CD4-positive, alpha-beta T cell (primary cell): ENCODE measurements around the gene FSCN2. TPM values are rescaled to one million over a fixed set of nuclear protein-coding genes. Genes with fewer than 3 reads are reported as not detected.

Experiments used
- ATAC-seq: fragments of 200-7000 bp; cut with Tn5 transposase; one replicate; pipeline ENCODE4 v1.10.0; 2022; ENCODE audit warnings: mild to moderate bottlenecking; ENCODE audit not compliant: poor library complexity
- CTCF ChIA-PET: fragments of 350-600 bp; sonication (Branson Sonifier 250); formaldehyde crosslinking; loops from one replicate; lab custom pipeline; 2021; ENCODE audit warnings: antibody characterized with exemption, inconsistent platforms; lab: Charles Lee
- POLR2A ChIA-PET: fragments of 350-600 bp; sonication (Branson Sonifier 250); formaldehyde crosslinking; loops from one replicate; lab custom pipeline; 2021; ENCODE audit warnings: antibody characterized with exemption, inconsistent platforms; lab: Charles Lee
- DNase-seq, 14 experiments: peaks; one replicate each; pipeline ENCODE4 v3.0.0-alpha.2; 2013 to 2020; ENCODE audit warnings: mixed read lengths in 2 of 14
- H3K27ac ChIP-seq, 2 donors: one replicate each; pipeline versions ENCODE4 v1.5.1 to v1.7.0; 2013; ENCODE audit warnings: low read length in 2 of 2, low read depth in 1 of 2, mild to moderate bottlenecking in 1 of 2
- H3K27me3 ChIP-seq, 2 experiments: 1 replicate in 1 of 2; 2 replicates in 1 of 2; pipeline versions ENCODE4 v1.6.1 to v1.7.0; 2013; ENCODE audit warnings: low read length in 2 of 2, control low read depth in 1 of 2, mild to moderate bottlenecking in 1 of 2, moderate library complexity in 1 of 2; ENCODE audit not compliant: insufficient read depth in 2 of 2, control insufficient read depth in 1 of 2
- H3K36me3 ChIP-seq: one replicate; pipeline ENCODE4 v1.6.1; 2013; ENCODE audit warnings: low read length, control low read depth; ENCODE audit not compliant: insufficient read depth
- H3K4me1 ChIP-seq: one replicate; pipeline ENCODE4 v1.6.1; 2013; ENCODE audit warnings: low read length, control low read depth; ENCODE audit not compliant: insufficient read depth
- H3K4me3 ChIP-seq: one replicate; pipeline ENCODE4 v1.5.1; 2013; ENCODE audit warnings: mild to moderate bottlenecking, low read length, moderate library complexity
- H3K9me3 ChIP-seq, 2 experiments: 1 replicate in 1 of 2; 2 replicates in 1 of 2; pipeline versions ENCODE4 v1.6.1 to v1.7.0; 2013; ENCODE audit warnings: low read length in 2 of 2, mild to moderate bottlenecking in 2 of 2, control low read depth in 1 of 2, moderate library complexity in 1 of 2; ENCODE audit not compliant: control insufficient read depth in 1 of 2, insufficient read depth in 1 of 2
- H3K27ac Mint-ChIP-seq: one replicate; pipeline ENCODE4 v1.8.0; 2020; ENCODE audit warnings: mixed read lengths
- H3K27me3 Mint-ChIP-seq: one replicate; pipeline ENCODE4 v1.8.0; 2021; ENCODE audit warnings: mixed read lengths
- H3K36me3 Mint-ChIP-seq: one replicate; pipeline ENCODE4 v1.8.0; 2021; ENCODE audit warnings: low read depth, mixed read lengths
- H3K4me1 Mint-ChIP-seq: one replicate; pipeline ENCODE4 v1.8.0; 2021; ENCODE audit warnings: low read depth, mixed read lengths
- H3K4me3 Mint-ChIP-seq: one replicate; pipeline ENCODE4 v1.8.0; 2020; ENCODE audit warnings: mild to moderate bottlenecking, mixed read lengths
- H3K9me3 Mint-ChIP-seq: one replicate; pipeline ENCODE4 v1.8.0; 2020; ENCODE audit warnings: mixed read lengths
- intact Hi-C, 2 experiments: fragments of 100-400 bp; cut with DNase I in 1 of 2; cut with micrococcal nuclease in 1 of 2; formaldehyde crosslinking; loops; one replicate each; pipeline versions ENCODE4 v1.15.1 to v1.9.0; 2023 to 2025; cut with DNase I, micrococcal nuclease
- total RNA-seq, 174 experiments: library from RNA in 2 of 174; stranded (reverse) in 2 of 174; gene quantifications; one replicate each; pipeline ENCODE4 v1.2.3 and lab custom pipeline; 2021 to 2026
- TF ChIP-seq, protein P1 (sequence below): fragments of 200-600 bp; IDR thresholded peaks from one replicate; pipeline ENCODE4 v1.8.0; 2022; ENCODE audit warnings: antibody characterized with exemption, mild to moderate bottlenecking

Gene FSCN2
- total RNA-seq, 2 experiments from 2014 or later, result 1.0 to 1.1 TPM

DNA sequence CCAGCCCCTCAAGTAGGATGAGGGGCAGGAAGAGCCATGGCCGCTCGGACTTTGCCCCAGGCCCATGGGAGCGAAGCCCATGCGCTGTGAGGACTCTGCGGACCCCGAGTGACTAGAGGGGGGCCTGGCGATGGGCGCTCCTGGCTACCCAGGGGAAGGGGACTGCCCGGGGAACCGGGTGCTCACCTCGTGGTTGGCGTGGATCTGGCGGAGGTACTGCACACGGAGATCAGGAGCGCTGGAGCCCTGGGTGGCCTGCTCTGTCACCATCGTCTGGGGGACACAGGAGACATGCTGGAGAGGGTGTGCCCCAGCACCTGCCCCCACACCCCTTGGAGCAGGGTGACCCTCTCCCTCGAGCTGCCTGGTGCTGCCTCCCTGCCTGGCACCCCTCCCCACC is 12.9 kb downstream of the FSCN2 start:
- Histone ChIP-seq H3K27me3 (peaks cover 18 to 19% of the 10 kb centered on the region in 2 experiments), H3K36me3 (peaks cover 43% of the 10 kb centered on the region), H3K4me1 (peaks cover 9% of the 10 kb centered on the region), H3K27ac (no peak overlapping the region), H3K9me3 (peaks cover 0 to 11% of the 10 kb centered on the region in 2 experiments), H3K4me3 (no peak overlapping the region)
- H3K4me3 Mint-ChIP-seq, result no peak overlapping the region
- DNase-seq, result no peak
- no peaks in the 10 kb centered on the region for H3K9me3 Mint-ChIP-seq
- POLR2A ChIA-PET, result interaction anchor here (1.1 kb wide), 1 partner anchor 11 kb away, joined by 3 read pairs; no protein-coding TSS in a partner anchor
- no peaks in the 10 kb centered on the region for H3K4me1 Mint-ChIP-seq
- no peak overlapping the region for H3K27ac Mint-ChIP-seq
- intact Hi-C loops, result no loop called here
- H3K36me3 Mint-ChIP-seq, result peaks cover 19% of the 10 kb centered on the region
- peaks cover 9% of the 10 kb centered on the region for H3K27me3 Mint-ChIP-seq
- CTCF ChIA-PET, result no interaction called here
- ATAC-seq, result no peak
- TF ChIP-seq, protein P1, sequence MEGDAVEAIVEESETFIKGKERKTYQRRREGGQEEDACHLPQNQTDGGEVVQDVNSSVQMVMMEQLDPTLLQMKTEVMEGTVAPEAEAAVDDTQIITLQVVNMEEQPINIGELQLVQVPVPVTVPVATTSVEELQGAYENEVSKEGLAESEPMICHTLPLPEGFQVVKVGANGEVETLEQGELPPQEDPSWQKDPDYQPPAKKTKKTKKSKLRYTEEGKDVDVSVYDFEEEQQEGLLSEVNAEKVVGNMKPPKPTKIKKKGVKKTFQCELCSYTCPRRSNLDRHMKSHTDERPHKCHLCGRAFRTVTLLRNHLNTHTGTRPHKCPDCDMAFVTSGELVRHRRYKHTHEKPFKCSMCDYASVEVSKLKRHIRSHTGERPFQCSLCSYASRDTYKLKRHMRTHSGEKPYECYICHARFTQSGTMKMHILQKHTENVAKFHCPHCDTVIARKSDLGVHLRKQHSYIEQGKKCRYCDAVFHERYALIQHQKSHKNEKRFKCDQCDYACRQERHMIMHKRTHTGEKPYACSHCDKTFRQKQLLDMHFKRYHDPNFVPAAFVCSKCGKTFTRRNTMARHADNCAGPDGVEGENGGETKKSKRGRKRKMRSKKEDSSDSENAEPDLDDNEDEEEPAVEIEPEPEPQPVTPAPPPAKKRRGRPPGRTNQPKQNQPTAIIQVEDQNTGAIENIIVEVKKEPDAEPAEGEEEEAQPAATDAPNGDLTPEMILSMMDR, result no peak

DNA sequence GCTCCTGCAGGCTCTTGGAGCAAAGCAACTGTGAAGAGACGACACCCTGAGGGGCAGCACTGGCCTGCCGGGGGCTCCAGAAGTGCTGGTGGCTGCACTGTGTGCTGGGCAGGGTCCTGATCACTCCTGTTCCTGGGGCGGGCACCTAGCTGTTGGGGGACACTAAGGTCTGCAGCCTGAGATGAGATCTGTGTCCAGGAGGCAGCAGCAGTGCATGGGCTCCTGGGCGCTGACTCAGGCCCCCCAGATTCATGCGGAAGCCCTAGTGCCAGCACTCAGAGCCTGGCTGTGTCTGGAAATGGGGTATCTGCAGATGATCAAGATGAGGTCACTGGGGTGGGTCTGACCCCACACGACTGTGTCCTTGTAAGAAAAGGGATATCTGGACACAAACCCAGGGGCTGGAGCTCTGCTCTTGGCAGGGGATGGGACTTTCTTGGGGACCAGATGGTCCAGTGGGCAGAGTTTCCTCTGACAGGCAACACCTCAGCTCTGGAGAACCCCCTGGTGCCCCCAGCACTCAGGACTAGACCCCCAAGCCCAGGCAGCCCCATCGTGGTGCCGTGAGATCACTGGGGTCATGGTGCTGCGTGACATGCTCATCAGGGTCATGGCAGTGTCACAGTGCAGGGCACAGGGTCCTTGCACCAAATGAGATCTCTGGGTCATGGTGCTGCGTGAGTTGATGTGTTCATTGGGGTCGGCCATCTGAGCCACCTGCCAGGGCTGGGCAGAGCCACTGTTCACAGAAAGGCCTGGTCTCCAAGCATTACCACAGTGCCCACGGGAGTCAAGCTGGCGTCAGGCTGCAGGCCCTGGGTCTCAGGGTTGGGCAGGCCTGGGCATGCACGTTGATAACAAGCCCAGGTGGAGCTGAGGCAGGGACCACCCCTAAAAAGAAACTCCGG is 14.5 kb downstream of the FSCN2 start:
- H3K4me3 ChIP-seq, result no peak overlapping the region
- ChIA-PET POLR2A (interaction anchor here (1.1 kb wide), 1 partner anchor 27 kb away, joined by 3 read pairs; no protein-coding TSS in a partner anchor), CTCF (no interaction called here)
- Mint-ChIP-seq H3K9me3 (no peaks in the 10 kb centered on the region), H3K4me3 (no peak overlapping the region), H3K4me1 (no peaks in the 10 kb centered on the region), H3K36me3 (peaks cover 24% of the 10 kb centered on the region), H3K27me3 (peaks cover 6% of the 10 kb centered on the region), H3K27ac (no peak overlapping the region)
- H3K4me1 ChIP-seq, result peaks cover 1% of the 10 kb centered on the region
- intact Hi-C loops, result no loop called here
- ATAC-seq (no peak), DNase-seq (no peak)
- peaks cover 51% of the 10 kb centered on the region for H3K36me3 ChIP-seq
- H3K9me3 ChIP-seq, result peaks cover 0 to 3% of the 10 kb centered on the region in 2 experiments
- H3K27ac ChIP-seq, result no peak overlapping the region
- TF ChIP-seq, protein P1, result no peak
- H3K27me3 ChIP-seq, result peaks cover 4 to 7% of the 10 kb centered on the region in 2 experiments

DNA sequence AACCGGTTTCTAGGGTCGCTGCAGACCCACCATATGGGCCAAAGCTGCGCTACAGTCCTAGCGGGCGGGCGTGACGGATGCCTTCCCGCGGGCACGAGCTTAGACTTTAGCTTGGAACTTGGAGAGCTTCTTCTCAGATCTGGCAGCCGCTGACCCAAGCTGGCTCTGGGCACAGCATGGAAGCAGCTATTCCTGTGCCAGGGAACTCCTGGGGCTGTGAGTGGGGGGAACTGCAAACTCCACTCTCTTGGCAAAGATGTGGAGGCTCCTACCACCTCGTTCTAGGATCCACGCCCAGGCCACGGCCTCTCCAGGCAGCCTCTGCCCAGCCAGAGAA is 15.1 kb downstream of the FSCN2 start:
- no peaks in the 10 kb centered on the region for H3K4me1 Mint-ChIP-seq
- CTCF ChIA-PET, result no interaction called here
- peaks cover 57% of the 10 kb centered on the region for H3K36me3 ChIP-seq
- no peaks in the 10 kb centered on the region for H3K4me1 ChIP-seq
- peaks cover 0 to 4% of the 10 kb centered on the region in 2 experiments for H3K27me3 ChIP-seq
- TF ChIP-seq, protein P1, result no peak
- peaks cover 24% of the 10 kb centered on the region for H3K36me3 Mint-ChIP-seq
- H3K27ac ChIP-seq, result no peak overlapping the region
- DNase-seq, result no peak
- intact Hi-C loops, result no loop called here
- no peak overlapping the region for H3K27ac Mint-ChIP-seq
- no peaks in the 10 kb centered on the region for H3K27me3 Mint-ChIP-seq
- POLR2A ChIA-PET, result interaction anchor here (1.1 kb wide), 1 partner anchor 28 kb away, joined by 3 read pairs; no protein-coding TSS in a partner anchor
- no peaks in the 10 kb centered on the region for H3K9me3 ChIP-seq
- H3K9me3 Mint-ChIP-seq, result no peaks in the 10 kb centered on the region
- H3K4me3 Mint-ChIP-seq, result no peak overlapping the region
- H3K4me3 ChIP-seq, result no peak overlapping the region
- no peak for ATAC-seq
